Esophagus squamous epithelium (tissue), 5 donors: ENCODE results near the gene BUB1. TPM values are rescaled to one million over a fixed set of nuclear protein-coding genes. Genes with fewer than 3 reads are reported as not detected.
"Not testable (repeated sequence)": the region's sequence is repeated elsewhere in the genome, so short reads cannot be mapped to it uniquely, and the experiment has no call there.

Experiments used
- DNase-seq: peaks from one replicate; lab custom pipeline; 2025; lab: John Stamatoyannopoulos, UW
- H3K27ac ChIP-seq, 4 donors: fragments of 200-600 bp; sonication (generic); one replicate each; pipeline ENCODE4 v1.5.1; 2016 to 2019; ENCODE audit warnings: mild to moderate bottlenecking in 1 of 4
- H3K27me3 ChIP-seq, 4 donors: fragments of 200-600 bp; sonication (generic); 1 replicate in 3 of 4; 2 replicates in 1 of 4; pipeline versions ENCODE4 v1.5.1 to v1.6.0; 2017 to 2021; ENCODE audit warnings: antibody characterized with exemption in 1 of 4
- H3K36me3 ChIP-seq, 3 donors: fragments of 200-600 bp; sonication (generic); one replicate each; pipeline ENCODE4 v1.5.1; 2016 to 2019
- H3K4me1 ChIP-seq, 3 donors: fragments of 200-600 bp; sonication (generic); one replicate each; pipeline ENCODE4 v1.5.1; 2017 to 2019
- H3K4me3 ChIP-seq, 4 donors: fragments of 200-600 bp; sonication (generic); 1 replicate in 3 of 4; 2 replicates in 1 of 4; pipeline ENCODE4 v1.5.1; 2016 to 2019; ENCODE audit warnings: mild to moderate bottlenecking in 2 of 4, moderate library complexity in 1 of 4
- H3K9me3 ChIP-seq, 3 donors: fragments of 200-600 bp; sonication (generic); one replicate each; pipeline ENCODE4 v1.5.1; 2016 to 2019
- CTCF ChIP-seq, 6 experiments: fragments of 450-650 bp in 4 of 6; fragments of 200-600 bp in 2 of 6; sonication (generic) in 2 of 6; IDR thresholded peaks; one replicate each; pipeline ENCODE4 v1.5.1; 2016 to 2019; ENCODE audit warnings: antibody characterized with exemption in 6 of 6, mild to moderate bottlenecking in 4 of 6, moderate library complexity in 4 of 6
- POLR2A ChIP-seq, 4 donors: fragments of 450-650 bp; IDR thresholded peaks; one replicate each; pipeline ENCODE4 v1.6.1; 2017; ENCODE audit warnings: antibody characterized with exemption in 4 of 4, mild to moderate bottlenecking in 4 of 4, moderate library complexity in 3 of 4
- WGBS, 2 donors: methylation state at CpG; one replicate each; pipeline ENCODE4 v1.1.5; 2018; 5-methylcytosine and 5-hydroxymethylcytosine counted together
- intact Hi-C: fragments of 100-400 bp; cut with DNase I; formaldehyde crosslinking; loops from one replicate; pipeline ENCODE4 v1.15.0; 2022
- total RNA-seq, 4 donors: library from RNA; depleted of rRNA; stranded (reverse); fragments of >200 nt; gene quantifications; one replicate each; pipeline ENCODE4 v1.1.0, GENCODE V29; 2016
- donor health status: DM: yes; HTN: yes; CAD: no.

The BUB1 gene
- total RNA-seq, 4 donors from 2014 or later, result 4.9 to 26.5 (median 11.6) TPM

DNA sequence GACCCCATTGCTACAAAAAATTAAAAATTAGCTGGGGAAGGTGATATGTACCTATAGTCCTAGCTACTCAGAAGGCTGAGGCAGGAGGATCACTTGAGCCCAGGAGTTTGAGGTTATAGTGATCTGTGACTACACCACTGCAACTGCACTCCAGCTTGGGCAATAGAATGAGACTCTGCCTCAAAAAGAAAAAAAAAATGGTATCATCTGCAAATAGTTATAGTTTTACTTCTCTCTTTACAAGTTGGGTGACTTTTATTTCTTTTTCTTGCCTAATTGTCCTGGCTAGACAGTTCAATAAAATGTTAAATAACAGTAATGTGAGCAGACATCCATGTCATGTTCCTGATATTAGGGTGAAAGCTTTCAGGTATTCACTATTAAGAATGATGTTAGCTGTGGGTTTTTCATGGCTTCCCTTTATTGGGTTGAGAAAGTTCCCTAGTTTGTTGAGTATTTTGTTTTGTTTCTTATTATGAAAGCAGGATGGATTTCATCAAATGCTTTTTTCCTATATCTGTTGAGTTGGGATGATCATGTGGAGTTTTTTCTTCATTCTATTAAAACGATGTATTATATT lies 29.6 kb upstream of the BUB1 start:
- DNase-seq, result no peak
- Histone ChIP-seq H3K9me3 (no peaks in the 10 kb centered on the region), H3K27ac (no peak overlapping the region), H3K36me3 (no peaks in the 10 kb centered on the region), H3K4me3 (no peak overlapping the region), H3K4me1 (no peaks in the 10 kb centered on the region), H3K27me3 (peaks cover 0 to 44% (median 0%) of the 10 kb centered on the region in 4 donors)
- intact Hi-C loops, result no loop called here
- WGBS, 2 donors, result 45 to 48% methylated on average over 1 of the region's 1 CpG
- TF ChIP-seq POLR2A (IDR thresholded peaks at IDR 0.05), result no peak
- TF ChIP-seq CTCF (IDR thresholded peaks at IDR 0.05), result no peak

DNA sequence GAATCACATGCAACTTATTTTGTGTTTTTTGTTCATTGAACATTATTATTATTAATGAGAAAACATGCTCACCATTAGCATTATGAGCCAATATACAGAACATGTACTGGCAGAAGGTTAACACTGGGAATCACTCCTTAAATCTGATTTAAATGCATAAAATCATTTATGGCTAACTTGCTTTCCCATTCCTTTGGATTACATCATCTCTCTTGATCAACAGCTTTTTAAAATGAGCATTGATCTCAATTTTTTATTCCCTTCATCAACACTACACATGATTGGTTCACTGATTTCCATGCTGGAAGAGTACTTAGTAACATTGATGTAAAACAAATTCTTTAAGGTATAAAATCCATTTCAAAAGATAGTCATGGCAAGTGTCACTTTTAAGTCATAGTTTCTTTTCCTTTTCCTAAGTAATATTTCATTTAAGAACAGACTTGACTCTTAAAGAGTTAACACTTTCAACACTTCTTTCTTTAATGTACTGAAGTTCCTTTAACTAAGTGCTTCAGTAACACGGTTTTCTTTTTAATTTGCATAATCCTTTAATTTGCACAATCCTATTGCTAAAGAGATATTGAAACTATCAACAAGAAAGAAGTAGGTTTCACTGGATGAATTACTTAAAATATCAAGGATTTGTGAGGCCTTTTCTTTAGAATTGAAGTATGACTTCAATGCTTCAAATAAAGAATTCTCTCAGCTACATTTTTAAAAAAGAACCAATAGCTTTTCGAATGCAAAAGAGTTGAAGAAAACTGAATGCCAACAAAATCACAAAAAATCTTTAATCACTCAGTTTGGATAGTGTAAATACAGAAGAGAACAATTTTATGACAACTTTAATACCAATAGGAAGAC lies 24.9 kb upstream of the BUB1 start:
- peaks cover 0 to 6% (median 0%) of the 10 kb centered on the region in 4 donors for H3K27me3 ChIP-seq
- no peak overlapping the region for H3K4me3 ChIP-seq
- no peaks in the 10 kb centered on the region for H3K36me3 ChIP-seq
- DNase-seq, result no peak
- TF ChIP-seq POLR2A (IDR thresholded peaks at IDR 0.05), result no peak
- no peak for TF ChIP-seq CTCF (IDR thresholded peaks at IDR 0.05)
- intact Hi-C loops, result no loop called here
- 25 to 29% methylated on average over 2 of the region's 2 CpGs for WGBS, 2 donors
- H3K4me1 ChIP-seq, result no peaks in the 10 kb centered on the region
- H3K27ac ChIP-seq, result no peak overlapping the region
- no peaks in the 10 kb centered on the region for H3K9me3 ChIP-seq

DNA sequence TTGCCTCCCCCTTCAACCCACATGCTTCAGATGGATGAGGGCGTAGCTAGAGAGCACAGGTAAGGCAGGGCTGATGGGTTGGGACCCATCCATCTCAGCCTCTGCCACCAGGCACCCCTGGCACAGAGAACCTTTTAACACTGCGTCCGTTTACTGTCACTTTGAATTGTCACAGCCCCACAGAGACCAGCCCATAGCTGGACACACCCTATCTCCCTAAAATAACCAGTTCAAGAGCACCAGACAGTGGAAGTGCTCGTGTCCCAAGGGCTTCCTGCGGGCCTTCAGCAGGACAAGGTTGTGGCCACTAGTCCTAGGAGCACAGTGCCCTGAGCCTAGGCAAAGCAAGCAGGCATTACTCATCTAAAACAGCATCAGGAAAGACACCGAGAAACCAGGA lies 20.4 kb upstream of the BUB1 start:
- WGBS, 2 donors, result no CpG with 5 or more reads among the region's 6 CpGs
- DNase-seq, H3K4me3 ChIP-seq, H3K36me3 ChIP-seq, intact Hi-C loops, H3K27ac ChIP-seq, H3K9me3 ChIP-seq, H3K27me3 ChIP-seq, H3K4me1 ChIP-seq: not testable (repeated sequence)

DNA sequence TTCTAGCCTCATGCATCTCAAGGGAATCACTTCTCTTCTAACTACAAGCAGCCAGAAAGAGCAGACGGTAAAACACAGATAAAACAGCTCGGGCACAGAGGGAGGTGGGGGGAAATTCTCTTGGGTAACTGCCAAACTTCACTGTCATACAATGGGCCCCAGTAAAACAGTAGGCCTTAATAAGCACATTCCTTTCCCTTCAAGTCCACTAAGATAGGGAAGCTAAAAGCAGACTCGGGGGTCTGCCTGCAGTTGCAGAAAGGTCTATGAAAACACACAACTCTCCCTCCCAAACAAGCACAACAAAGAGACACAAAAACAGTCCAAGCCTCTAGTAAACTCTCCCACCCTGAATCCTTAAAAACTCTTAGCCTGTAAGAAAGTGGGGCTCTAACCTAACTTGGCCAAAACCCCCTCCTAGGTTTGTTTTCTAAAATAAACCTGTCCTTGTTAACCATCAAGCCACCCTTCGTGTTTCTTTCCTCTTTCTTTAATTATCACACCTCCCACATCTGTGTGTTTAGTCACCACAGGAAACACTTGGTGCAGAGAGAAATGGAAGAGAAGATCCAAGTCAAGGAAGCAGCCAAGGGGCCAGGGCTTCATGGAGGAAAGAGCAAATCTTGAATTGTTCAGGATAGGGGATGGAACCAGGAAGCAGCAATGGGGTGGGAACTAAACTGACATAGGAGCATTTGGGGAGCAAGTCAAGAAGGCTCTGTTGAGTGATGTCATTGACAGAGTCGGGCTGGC lies 17.5 kb upstream of the BUB1 start:
- H3K27me3 ChIP-seq, H3K27ac ChIP-seq, H3K4me1 ChIP-seq, intact Hi-C loops, H3K36me3 ChIP-seq, DNase-seq, H3K4me3 ChIP-seq, H3K9me3 ChIP-seq: not testable (repeated sequence)
- WGBS, 2 donors, result 32% methylated on average over 3 to 5 of the region's 5 CpGs

- no peak for DNase-seq
- intact Hi-C loops, result no loop called here
- Histone ChIP-seq H3K27me3 (peaks cover 0 to 35% (median 1%) of the 10 kb centered on the region in 4 donors), H3K9me3 (peaks cover 0 to 11% (median 0%) of the 10 kb centered on the region in 3 donors), H3K36me3 (no peaks in the 10 kb centered on the region), H3K4me1 (no peaks in the 10 kb centered on the region), H3K27ac (no peak overlapping the region), H3K4me3 (no peak overlapping the region)
- TF ChIP-seq POLR2A (IDR thresholded peaks at IDR 0.05) (no peak), CTCF (IDR thresholded peaks at IDR 0.05) (no peak)
- WGBS, 2 donors, result 87 to 88% methylated on average over 10 to 11 of the region's 11 CpGs
These were observed 13.9 kb upstream of the BUB1 start for GRCh38 chr2:110691612-110692258.
